ENCODE measurements around the gene TBKBP1. TPM values are rescaled to one million over a fixed set of nuclear protein-coding genes. Genes with fewer than 3 reads are reported as not detected.
A peak's percentile ranks its signal among the peaks of the same experiment; 100 is the strongest.

TBKBP1 gene
- polyA plus RNA-seq (ENCODE audit: insufficient read length in 3 of 3): 10 to 100 TPM; 27.4 to 37.7 (median 31.6) TPM
- long read RNA-seq, donor 1, partial matches to known transcripts: 10 of 10 reads
- long read RNA-seq, donor 1, other reads (novel, unspliced or antisense): 0 of 10 reads
- long read RNA-seq, donor 2, full-length matches to known transcripts: 1 of 1 reads
- long read RNA-seq, donor 2, partial matches to known transcripts: 0 of 1 reads
- long read RNA-seq, donor 2, other reads (novel, unspliced or antisense): 0 of 1 reads
- long read RNA-seq, donor 3, full-length matches to known transcripts: 2 of 2 reads
- long read RNA-seq, donor 3, partial matches to known transcripts: 0 of 2 reads
- long read RNA-seq, donor 3, other reads (novel, unspliced or antisense): 0 of 2 reads
- long read RNA-seq, donor 4: 0 reads
- long read RNA-seq, donor 5: 0 reads
- long read RNA-seq, donor 6, partial matches to known transcripts: 11 of 12 reads
- long read RNA-seq, donor 6, other reads (novel, unspliced or antisense): 0 of 12 reads
- long read RNA-seq, donor 7, full-length matches to known transcripts: 1 of 1 reads
- long read RNA-seq, donor 7, partial matches to known transcripts: 0 of 1 reads
- long read RNA-seq, donor 7, other reads (novel, unspliced or antisense): 0 of 1 reads
- long read RNA-seq, donor 8: 0 reads
- long read RNA-seq, donor 9: 0 reads
- long read RNA-seq, donor 10: 0 reads
- long read RNA-seq, donor 11: 0 reads
- long read RNA-seq, donor 12: 0 reads
- long read RNA-seq, donor 13: 0 reads
- long read RNA-seq, donor 14: 0 reads
- long read RNA-seq, donor 15: 0 reads
- long read RNA-seq, donor 16, partial matches to known transcripts: 7 of 7 reads
- long read RNA-seq, donor 16, other reads (novel, unspliced or antisense): 0 of 7 reads

DNA sequence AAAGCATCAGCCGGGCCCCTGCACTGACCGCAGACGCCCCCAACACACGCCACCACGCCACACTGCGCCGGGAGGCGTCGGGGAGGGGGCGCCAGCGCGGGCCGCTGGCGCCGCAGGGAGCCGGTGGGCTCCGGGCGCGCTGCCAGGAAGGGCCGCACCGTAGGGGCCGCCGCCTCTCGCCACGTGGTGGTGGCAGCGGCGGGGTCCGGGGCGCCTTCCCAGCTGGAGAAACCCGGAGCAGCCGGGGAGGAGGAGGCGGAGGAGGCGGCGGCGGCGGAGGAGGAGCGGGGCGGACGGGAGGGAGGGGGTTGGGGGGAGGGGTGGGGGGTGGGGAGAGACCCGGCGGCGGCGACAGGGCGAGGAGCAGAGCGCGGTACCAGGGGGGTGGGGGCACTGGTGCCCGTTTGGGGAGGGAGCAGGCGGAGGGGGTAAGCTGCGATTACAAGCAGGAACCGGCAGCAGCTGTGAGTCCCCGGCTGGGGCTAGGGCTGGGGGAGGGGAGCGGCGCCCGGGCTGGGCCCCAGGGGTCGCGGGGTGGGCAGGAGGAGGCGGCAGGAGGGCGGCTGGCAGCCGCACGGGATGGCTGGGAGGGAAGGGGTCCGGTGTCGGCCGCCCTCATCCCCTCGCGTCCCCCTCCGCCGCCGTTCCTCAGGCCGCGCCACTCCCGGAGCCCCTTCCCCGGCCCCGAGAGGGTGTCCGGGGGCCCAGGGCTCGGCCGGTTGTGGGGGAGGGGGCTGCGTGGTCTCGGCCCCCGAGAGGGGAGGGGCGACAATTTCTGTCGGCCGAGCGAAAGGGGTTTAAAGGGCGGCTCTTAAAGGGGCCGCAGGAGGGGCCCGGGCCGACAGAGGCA, at the start of gene TBKBP1:
Gene TBKBP1, plus strand, starts transcription at position 431 of the 850 bp plus-strand sequence. CDS start 1,952 bp downstream, outside the sequence.
- DNase-seq (ENCODE audit: extremely low read depth in 1 of 11, low read depth in 9 of 11, low spot score in 4 of 11): peak; percentile 56 to 87 (median 77)

DNA sequence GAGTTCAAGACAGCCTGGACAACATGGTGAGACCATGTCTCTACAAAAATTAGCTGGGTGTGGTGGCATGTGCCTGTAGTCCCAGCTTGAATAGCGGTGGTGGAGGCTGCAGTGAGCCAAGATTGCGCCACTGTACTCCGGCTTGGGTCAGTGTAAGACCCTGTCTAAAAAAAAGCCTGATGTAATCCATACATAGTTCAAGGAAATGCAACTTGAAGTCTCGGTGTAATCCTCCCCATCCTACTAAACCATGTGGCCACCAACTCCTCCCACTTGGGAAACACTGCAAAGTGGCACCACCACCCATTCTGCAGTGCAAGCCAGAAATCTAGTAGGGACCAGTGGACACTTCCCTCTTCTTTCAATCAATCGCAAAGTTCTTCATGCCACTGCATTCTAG, 49.6 kb upstream of the TBKBP1 start:
- no peak for DNase-seq (ENCODE audit: extremely low read depth in 1 of 11, low read depth in 9 of 11, low spot score in 4 of 11)

DNA sequence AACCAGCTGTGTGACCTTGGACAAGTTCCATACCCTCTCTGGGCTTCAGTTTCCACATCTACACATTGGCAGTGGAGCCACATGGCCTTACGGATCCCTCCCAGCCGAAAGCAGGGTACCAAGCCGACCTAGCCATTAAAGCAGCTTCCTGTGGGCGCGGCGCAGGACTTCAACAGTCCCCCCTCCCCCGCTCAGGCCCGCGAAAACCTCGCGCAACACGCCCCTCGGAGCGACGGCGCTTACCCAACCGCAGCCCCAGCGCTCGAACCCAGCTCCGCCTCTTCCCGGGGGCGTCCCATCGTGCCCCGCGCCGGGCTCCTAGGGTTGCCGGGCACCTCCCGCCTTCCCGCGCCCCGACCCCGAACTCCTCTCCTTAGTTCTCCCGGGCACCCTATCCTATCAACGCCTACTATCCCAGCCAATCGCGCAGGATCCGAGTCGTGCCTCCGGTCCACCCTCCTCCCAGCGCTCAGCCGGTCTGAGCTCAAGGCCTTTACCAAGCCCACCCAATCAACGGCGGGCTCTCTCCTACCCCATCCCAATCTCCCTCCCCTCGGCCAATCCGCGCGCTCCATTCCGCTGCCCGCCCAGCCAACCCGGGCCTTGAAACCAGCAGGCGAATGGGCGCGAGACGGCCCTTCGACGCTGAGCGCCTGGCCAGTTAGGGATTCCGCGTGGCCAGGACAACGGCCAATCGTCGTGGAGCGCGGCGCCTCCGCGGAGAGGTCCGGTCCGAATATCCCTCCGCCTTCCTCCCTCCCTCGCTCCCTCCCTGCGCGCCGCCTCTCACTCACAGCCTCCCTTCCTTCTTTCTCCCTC, 44.6 kb upstream of the TBKBP1 start, which contains the start of gene KPNB1:
Gene KPNB1, plus strand, starts transcription at position 767 of the 819 bp plus-strand sequence. CDS start 326 bp downstream, outside the sequence.
- DNase-seq (ENCODE audit: extremely low read depth in 1 of 11, low read depth in 9 of 11, low spot score in 4 of 11): peak; percentile 97 to 100 (median 99)

DNA sequence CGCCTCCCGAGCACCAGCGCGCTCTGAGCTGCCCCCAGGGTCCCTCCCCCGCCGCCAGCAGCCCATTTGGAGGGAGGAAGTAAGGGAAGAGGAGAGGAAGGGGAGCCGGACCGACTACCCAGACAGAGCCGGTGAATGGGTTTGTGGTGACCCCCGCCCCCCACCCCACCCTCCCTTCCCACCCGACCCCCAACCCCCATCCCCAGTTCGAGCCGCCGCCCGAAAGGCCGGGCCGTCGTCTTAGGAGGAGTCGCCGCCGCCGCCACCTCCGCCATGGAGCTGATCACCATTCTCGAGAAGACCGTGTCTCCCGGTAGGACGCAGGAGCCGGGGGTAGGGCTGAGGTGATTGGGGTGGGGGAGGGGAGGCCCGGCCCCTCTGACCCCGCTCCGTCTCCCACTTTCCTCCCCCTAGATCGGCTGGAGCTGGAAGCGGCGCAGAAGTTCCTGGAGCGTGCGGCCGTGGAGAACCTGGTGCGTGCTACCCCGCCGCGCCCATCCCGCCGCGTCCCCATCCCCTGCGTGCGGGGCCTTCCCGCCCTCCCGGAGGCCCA, 43.9 kb upstream of the TBKBP1 start:
- DNase-seq (ENCODE audit: extremely low read depth in 1 of 11, low read depth in 9 of 11, low spot score in 4 of 11): peak in 5 of 11 donors; percentile 10 to 50 (median 35)

GRCh38 chr17:47650525-47651522, 43.1 kb upstream of the TBKBP1 start:
- peak; percentile 68 to 93 (median 86) for DNase-seq (ENCODE audit: extremely low read depth in 1 of 11, low read depth in 9 of 11, low spot score in 4 of 11)

DNA sequence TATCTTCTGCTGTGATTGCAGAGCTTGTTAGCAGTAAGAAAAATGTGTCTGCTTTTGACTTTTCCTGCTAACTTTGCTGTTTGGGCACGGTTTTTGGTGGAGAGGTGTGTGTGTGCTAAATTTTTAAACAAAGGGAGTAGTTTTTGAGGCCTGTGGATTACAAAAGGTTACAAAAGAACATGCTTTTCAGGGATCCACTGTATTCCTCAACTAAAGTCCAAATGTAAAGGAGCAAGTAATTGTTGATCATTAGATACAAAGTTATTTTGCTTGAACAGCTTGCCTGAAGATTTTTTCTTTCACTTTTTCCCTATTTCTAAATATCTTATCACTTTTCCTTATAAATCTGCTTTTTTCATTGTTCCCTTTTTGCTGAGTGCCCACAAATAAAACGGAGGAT, 42.3 kb upstream of the TBKBP1 start:
- DNase-seq (ENCODE audit: extremely low read depth in 1 of 11, low read depth in 9 of 11, low spot score in 4 of 11): no peak

- DNase-seq (ENCODE audit: extremely low read depth in 1 of 11, low read depth in 9 of 11, low spot score in 4 of 11): no peak
Measured at GRCh38 chr17:47652570-47652969, 41.4 kb upstream of the TBKBP1 start.

DNA sequence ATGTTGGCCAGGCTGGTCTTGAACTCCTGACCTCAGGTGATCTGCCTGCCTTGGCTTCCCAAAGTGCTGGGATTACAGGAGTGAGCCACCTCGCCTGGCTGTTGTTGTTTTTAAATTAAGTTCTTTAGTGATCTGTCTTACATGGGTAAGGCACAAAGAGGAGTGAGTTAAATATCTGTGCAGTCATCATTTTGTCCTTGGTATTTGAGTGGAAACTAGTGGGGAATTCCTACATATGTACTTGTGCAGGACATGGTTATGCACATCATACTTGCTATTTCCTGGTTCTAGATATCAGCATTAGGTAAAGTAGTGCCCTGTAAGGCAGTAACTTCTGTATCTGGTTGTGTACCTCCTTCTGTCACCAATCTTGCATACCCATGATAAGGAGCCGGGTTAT, 40.5 kb upstream of the TBKBP1 start:
- DNase-seq (ENCODE audit: extremely low read depth in 1 of 11, low read depth in 9 of 11, low spot score in 4 of 11): no peak

DNA sequence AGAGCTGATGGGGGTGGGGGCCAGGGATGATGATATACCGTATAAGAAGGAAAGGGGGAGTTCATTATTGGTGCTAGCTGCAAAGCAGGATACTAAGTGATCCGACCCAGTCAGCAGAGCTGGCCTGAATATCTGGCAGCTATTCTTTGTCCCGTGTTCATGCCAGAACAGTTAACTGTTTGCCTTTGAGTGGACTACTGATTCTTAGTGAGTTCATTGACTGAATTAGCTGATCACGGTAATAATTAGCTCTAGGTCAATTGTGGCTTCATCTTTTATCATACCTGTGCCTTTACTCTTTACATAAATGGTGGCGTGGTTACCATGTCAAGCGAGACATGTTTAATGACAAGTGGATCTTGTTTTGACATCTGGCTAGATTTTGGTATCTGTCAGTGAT, 39.0 kb upstream of the TBKBP1 start:
- DNase-seq (ENCODE audit: extremely low read depth in 1 of 11, low read depth in 9 of 11, low spot score in 4 of 11): no peak

GRCh38 chr17:47660064-47660492, 33.9 kb upstream of the TBKBP1 start:
- no peak for DNase-seq (ENCODE audit: extremely low read depth in 1 of 11, low read depth in 9 of 11, low spot score in 4 of 11)

GRCh38 chr17:47663912-47664623, 29.9 kb upstream of the TBKBP1 start:
- DNase-seq (ENCODE audit: extremely low read depth in 1 of 11, low read depth in 9 of 11, low spot score in 4 of 11): peak in 10 of 11 donors; percentile 39 to 65 (median 53)

- no peak for DNase-seq (ENCODE audit: extremely low read depth in 1 of 11, low read depth in 9 of 11, low spot score in 4 of 11)
Measured at GRCh38 chr17:47664624-47664941, 29.4 kb upstream of the TBKBP1 start.

GRCh38 chr17:47665655-47666054, 28.3 kb upstream of the TBKBP1 start:
- DNase-seq (ENCODE audit: extremely low read depth in 1 of 11, low read depth in 9 of 11, low spot score in 4 of 11): no peak

GRCh38 chr17:47669081-47669480, 24.9 kb upstream of the TBKBP1 start:
- no peak for DNase-seq (ENCODE audit: extremely low read depth in 1 of 11, low read depth in 9 of 11, low spot score in 4 of 11)

GRCh38 chr17:47670064-47670463, 23.9 kb upstream of the TBKBP1 start:
- no peak for DNase-seq (ENCODE audit: extremely low read depth in 1 of 11, low read depth in 9 of 11, low spot score in 4 of 11)

DNA sequence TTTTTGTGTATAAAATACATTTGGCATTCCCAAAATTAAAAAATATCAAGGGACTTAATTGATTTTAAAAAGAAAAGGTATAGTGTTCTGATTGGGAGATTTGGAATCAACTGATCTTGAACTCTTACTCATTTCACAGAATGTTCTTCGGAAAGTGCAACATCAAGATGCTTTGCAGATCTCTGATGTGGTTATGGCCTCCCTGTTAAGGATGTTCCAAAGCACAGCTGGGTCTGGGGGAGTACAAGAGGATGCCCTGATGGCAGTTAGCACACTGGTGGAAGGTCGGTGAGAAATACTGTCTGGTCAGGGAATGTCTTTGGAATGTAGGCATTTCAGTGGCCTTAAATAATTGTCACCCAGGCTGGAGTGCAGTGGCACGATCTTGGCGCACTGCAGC, 19.5 kb upstream of the TBKBP1 start:
- no peak for DNase-seq (ENCODE audit: extremely low read depth in 1 of 11, low read depth in 9 of 11, low spot score in 4 of 11)
